ENCODE results near the gene ZNF367.

DNA sequence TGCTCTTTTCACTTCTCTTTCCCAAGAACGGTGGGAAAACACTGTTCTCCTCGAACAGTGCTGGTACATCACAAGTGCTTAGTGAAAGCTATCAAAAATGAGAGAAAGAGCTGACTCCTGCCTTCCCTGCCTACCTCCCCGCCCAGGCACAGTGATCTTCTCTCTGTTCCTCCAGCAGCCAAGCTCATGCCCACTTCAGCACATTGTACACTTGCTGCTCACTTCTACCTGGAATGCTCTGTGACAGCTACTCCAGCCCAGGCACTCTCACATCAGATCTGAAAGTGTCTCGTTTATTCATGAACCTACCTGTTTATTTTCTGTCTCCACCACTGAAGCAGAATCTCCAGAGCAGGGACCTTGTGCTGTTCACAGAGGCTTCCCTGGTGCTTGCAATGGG lies 36.5 kb downstream of the ZNF367 start:
- TF ChIP-seq, protein P1, sequence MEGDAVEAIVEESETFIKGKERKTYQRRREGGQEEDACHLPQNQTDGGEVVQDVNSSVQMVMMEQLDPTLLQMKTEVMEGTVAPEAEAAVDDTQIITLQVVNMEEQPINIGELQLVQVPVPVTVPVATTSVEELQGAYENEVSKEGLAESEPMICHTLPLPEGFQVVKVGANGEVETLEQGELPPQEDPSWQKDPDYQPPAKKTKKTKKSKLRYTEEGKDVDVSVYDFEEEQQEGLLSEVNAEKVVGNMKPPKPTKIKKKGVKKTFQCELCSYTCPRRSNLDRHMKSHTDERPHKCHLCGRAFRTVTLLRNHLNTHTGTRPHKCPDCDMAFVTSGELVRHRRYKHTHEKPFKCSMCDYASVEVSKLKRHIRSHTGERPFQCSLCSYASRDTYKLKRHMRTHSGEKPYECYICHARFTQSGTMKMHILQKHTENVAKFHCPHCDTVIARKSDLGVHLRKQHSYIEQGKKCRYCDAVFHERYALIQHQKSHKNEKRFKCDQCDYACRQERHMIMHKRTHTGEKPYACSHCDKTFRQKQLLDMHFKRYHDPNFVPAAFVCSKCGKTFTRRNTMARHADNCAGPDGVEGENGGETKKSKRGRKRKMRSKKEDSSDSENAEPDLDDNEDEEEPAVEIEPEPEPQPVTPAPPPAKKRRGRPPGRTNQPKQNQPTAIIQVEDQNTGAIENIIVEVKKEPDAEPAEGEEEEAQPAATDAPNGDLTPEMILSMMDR (IDR thresholded peaks at IDR 0.05; ENCODE audit: poor library complexity), result no peak
- TF ChIP-seq EZH2phosphoT487 (IDR thresholded peaks at IDR 0.05; ENCODE audit: low read depth, severe bottlenecking, unreplicated experiment) (no peak), EZH2 (IDR thresholded peaks at IDR 0.05; ENCODE audit: borderline replicate concordance) (no peak)

Measured in hepatocyte (in vitro differentiated cells).